ENCODE data around the gene BRINP3. TPM values are rescaled to one million over a fixed set of nuclear protein-coding genes. Genes with fewer than 3 reads are reported as not detected.

The BRINP3 gene
- total RNA-seq, 4 donors from 2014 or later: 0.19 TPM; not detected in 3

DNA sequence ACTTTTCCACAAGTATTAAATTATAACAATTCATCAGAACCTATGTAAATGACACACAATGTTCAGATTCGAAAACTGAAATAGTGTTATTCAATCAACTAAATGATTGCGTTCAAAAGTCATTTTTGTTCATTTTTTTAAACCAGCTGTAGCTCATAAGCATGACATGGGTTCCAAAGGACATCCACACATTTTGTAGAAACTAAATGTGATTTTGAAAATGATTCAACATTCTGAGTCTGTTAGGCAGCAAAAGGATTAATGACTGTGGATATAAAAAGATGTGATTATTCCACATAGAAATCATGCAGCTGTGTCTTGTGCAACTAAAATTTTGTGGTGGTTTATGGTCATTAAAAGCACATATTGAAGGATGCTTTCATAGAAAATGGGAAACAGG lies 204.5 kb downstream of the BRINP3 start:
- DNase-seq (ENCODE audit: low spot score) (no peak), ATAC-seq (ENCODE audit: low FRiP score) (no peak)
- TF ChIP-seq, protein P1, sequence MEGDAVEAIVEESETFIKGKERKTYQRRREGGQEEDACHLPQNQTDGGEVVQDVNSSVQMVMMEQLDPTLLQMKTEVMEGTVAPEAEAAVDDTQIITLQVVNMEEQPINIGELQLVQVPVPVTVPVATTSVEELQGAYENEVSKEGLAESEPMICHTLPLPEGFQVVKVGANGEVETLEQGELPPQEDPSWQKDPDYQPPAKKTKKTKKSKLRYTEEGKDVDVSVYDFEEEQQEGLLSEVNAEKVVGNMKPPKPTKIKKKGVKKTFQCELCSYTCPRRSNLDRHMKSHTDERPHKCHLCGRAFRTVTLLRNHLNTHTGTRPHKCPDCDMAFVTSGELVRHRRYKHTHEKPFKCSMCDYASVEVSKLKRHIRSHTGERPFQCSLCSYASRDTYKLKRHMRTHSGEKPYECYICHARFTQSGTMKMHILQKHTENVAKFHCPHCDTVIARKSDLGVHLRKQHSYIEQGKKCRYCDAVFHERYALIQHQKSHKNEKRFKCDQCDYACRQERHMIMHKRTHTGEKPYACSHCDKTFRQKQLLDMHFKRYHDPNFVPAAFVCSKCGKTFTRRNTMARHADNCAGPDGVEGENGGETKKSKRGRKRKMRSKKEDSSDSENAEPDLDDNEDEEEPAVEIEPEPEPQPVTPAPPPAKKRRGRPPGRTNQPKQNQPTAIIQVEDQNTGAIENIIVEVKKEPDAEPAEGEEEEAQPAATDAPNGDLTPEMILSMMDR (IDR thresholded peaks at IDR 0.05): no peak

DNA sequence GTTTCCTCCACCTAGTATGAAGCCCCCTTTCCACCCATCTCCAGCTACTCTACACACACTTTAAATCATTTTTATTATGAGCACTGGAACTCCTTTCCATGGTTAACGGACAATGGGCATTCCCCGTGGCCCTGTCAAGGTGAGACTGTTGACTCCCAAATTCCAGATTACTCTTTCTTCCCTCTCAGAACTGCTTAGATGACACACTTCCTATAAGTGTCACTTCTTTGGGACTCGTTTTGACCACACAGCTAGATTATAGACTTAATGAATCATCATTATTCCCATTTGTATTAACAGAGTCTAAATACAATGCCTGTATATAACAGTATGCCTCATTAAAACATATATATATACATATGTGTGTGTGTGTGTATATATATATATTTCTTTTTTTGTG lies 215.1 kb downstream of the BRINP3 start:
- TF ChIP-seq, protein P1 (IDR thresholded peaks at IDR 0.05): no peak
- ATAC-seq (ENCODE audit: low FRiP score) (no peak), DNase-seq (ENCODE audit: low spot score) (no peak)

DNA sequence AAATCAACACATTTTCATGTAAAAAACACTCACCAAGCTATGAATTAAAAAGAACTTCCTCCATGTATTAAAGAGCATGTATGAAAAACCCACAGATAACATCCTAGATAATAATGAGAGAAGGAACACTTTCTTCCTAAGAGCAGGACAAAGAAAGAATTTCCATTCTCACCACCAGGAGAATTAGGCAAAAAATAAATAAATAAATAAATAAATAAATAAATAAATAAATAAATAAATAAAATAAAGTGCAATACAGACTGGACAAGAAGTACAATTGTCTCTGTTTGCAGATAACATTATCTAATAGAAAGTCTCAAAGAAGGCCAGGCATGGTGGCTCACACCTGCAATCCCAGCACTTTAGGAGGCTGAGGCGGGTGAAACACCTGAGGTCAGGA lies 218.2 kb downstream of the BRINP3 start:
- no peak for ATAC-seq (ENCODE audit: low FRiP score)
- no peak for DNase-seq (ENCODE audit: low spot score)
- TF ChIP-seq, protein P1 (IDR thresholded peaks at IDR 0.05): no peak

DNA sequence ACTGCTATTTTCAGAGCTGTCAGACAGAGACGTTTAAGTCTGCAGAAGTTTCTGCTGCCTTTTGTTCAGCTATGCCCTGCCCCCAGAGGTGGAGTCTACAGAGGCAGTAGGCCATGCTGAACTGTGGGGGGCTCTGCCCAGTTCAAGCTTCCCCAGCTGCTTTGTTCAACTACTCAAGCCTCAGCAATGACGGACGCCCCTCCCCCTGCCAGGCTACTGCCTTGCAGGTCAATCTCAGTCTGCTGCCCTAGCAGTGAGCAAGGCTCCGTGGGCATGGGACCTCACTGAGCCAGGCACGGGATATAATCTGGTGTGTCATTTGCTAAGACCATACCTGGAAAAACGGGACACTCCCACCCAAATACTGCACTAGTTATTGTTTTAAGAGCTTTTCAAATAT lies 219.7 kb downstream of the BRINP3 start:
- DNase-seq (ENCODE audit: low spot score): no peak
- no peak for ATAC-seq (ENCODE audit: low FRiP score)
- TF ChIP-seq, protein P1 (IDR thresholded peaks at IDR 0.05): no peak

DNA sequence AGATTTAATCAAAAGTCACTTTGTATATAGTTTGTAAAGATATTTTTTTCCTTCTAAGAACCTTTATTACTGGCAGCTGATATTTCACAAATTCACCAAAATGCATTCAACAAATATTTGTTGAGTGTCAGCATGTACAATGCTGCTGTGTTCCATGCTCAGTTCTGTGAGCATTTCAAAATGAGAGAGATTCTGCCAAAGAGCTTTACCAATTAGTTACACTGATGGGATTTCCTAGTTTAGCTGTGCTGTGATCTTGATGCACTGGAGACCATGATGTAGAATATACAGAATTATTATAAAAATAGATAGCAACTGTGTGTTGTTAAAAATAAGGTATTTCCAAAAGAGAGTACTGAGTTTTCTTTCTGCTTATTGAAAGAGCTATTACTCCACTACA lies 225.6 kb downstream of the BRINP3 start:
- TF ChIP-seq, protein P1 (IDR thresholded peaks at IDR 0.05): no peak
- ATAC-seq (ENCODE audit: low FRiP score): no peak

DNA sequence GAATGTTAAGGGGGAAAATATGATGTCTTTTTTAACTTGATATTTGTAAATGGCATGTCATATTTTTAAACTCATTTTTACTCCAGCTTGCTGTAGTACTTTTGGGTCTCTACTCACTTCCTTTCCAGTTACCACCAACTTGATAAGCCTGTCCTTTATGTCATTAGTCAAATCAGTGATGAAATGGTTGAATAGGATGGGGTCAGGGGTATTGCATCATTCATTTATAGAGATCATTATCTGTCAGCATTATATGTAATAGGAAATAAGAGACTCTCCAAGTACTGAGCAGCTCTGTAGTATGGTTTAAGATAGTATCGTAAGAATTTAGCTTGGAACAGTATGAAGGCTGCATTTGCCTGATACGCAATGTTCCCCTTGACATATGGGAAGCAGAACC lies 227.3 kb downstream of the BRINP3 start:
- no peak for ATAC-seq (ENCODE audit: low FRiP score)
- DNase-seq (ENCODE audit: low spot score): no peak
- TF ChIP-seq, protein P1 (IDR thresholded peaks at IDR 0.05): no peak

More for the DNA sequence above, 225.6 kb downstream of the BRINP3 start:
- DNase-seq (ENCODE audit: low spot score): no peak

DNA sequence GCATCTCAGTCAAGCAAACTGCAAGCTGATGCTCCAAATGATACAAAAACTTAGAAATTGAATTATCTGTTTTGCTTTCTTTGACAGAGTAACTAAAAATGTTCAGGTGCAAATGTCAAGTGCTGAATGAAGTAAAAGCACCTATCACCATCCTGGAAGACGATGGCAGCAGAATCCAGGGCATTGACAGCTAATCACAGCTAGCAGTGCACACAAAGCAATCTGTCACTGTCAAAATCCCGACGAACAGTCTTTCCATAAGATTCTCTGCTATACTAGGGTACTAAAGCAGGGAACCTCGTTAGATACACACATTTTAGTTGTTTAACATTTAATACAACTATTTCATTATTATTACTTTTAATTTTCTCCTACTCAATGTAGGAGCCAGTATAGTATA lies 233.3 kb downstream of the BRINP3 start:
- DNase-seq (ENCODE audit: low spot score): no peak
- ATAC-seq (ENCODE audit: low FRiP score): no peak
- TF ChIP-seq, protein P1 (IDR thresholded peaks at IDR 0.05): no peak
